HepG2 (cell line): ENCODE measurements around the gene OS9. TPM values are rescaled to one million over a fixed set of nuclear protein-coding genes. Genes with fewer than 3 reads are reported as not detected.

ENCODE experiments used
- DR1 ChIP-seq: sonication (generic); formaldehyde crosslinking; IDR thresholded peaks from 2 replicates; pipeline ENCODE4 v1.8.0; 2021; ENCODE audit warnings: mild to moderate bottlenecking, missing genetic modification reagents, inconsistent platforms
- ELF4 ChIP-seq: sonication (generic); formaldehyde crosslinking; IDR thresholded peaks from 2 replicates; pipeline ENCODE4 v1.5.0; 2020; ENCODE audit warnings: missing genetic modification reagents, mild to moderate bottlenecking, moderate library complexity, borderline replicate concordance
- FOXA1 ChIP-seq, 2 experiments: fragments of 450-650 bp in 1 of 2; sonication (generic) in 1 of 2; formaldehyde crosslinking in 1 of 2; IDR thresholded peaks; 2 replicates each; pipeline versions ENCODE4 v1.4.0 to v1.6.1; 2016 to 2020; ENCODE audit warnings: missing genetic modification reagents in 1 of 2
- GTF3A ChIP-seq: sonication (generic); formaldehyde crosslinking; conservative IDR thresholded peaks from 2 replicates; pipeline ENCODE4 v1.4.0; 2020; ENCODE audit warnings: mild to moderate bottlenecking, missing genetic modification reagents
- NFYB ChIP-seq: sonication (generic); formaldehyde crosslinking; IDR thresholded peaks from 2 replicates; pipeline ENCODE4 v1.4.0; 2020; ENCODE audit warnings: missing genetic modification reagents
- SNRNP70 ChIP-seq: fragments of 200-400 bp; formaldehyde crosslinking; IDR thresholded peaks from 2 replicates; pipeline ENCODE4 v1.6.1; 2017; ENCODE audit warnings: mild to moderate bottlenecking, low read depth, low read length, moderate library complexity
- ZNF10 ChIP-seq: sonication (generic); formaldehyde crosslinking; IDR thresholded peaks from 2 replicates; pipeline ENCODE4 v1.4.0; 2020; ENCODE audit warnings: mild to moderate bottlenecking, low read depth, missing genetic modification reagents, borderline replicate concordance
- ZNF335 ChIP-seq: sonication (generic); formaldehyde crosslinking; IDR thresholded peaks from 2 replicates; pipeline ENCODE4 v1.4.0; 2020; ENCODE audit warnings: missing genetic modification reagents
- ZNF367 ChIP-seq: sonication (generic); formaldehyde crosslinking; IDR thresholded peaks from 2 replicates; pipeline ENCODE4 v1.4.0; 2020; ENCODE audit warnings: missing genetic modification reagents, borderline replicate concordance
- ZNF563 ChIP-seq: sonication (generic); formaldehyde crosslinking; IDR thresholded peaks from 2 replicates; pipeline ENCODE4 v1.8.0; 2022; ENCODE audit warnings: mild to moderate bottlenecking, moderate library complexity, missing genetic modification reagents
- ZNF761 ChIP-seq: sonication (generic); formaldehyde crosslinking; conservative IDR thresholded peaks from 2 replicates; pipeline ENCODE4 v1.4.0; 2020; ENCODE audit warnings: mild to moderate bottlenecking, missing genetic modification reagents
- ZNF766 ChIP-seq: sonication (generic); formaldehyde crosslinking; IDR thresholded peaks from 2 replicates; pipeline ENCODE4 v1.5.0; 2020; ENCODE audit warnings: missing genetic modification reagents, borderline replicate concordance
- polyA plus RNA-seq, 8 experiments: library from polyadenylated mRNA; depleted of rRNA in 3 of 8; stranded (reverse) in 7 of 8; unstranded in 1 of 8; fragments of >200 nt; fragmentation: Illumina TruSeq in 4 of 8; extraction: Trizol in 4 of 8; gene quantifications; 2 replicates each; pipeline versions ENCODE4 v1.2.1 to v1.2.3, GENCODE V29; 2011 to 2016; ENCODE audit warnings: low read depth in 4 of 8, missing spikeins in 1 of 8, mixed read lengths in 1 of 8; ENCODE audit not compliant: insufficient read depth in 1 of 8
- total RNA-seq, 5 experiments: library from RNA; depleted of rRNA; stranded (reverse); fragments of >200 nt; fragmentation: Illumina TruSeq; extraction: Trizol; gene quantifications; 2 replicates each; pipeline ENCODE4 v1.2.3, GENCODE V29; 2016; ENCODE audit warnings: low read depth in 1 of 5
- TF ChIP-seq, protein P1 (sequence below): sonication (generic); formaldehyde crosslinking; conservative IDR thresholded peaks from 2 replicates; pipeline ENCODE4 v1.4.0; 2020; ENCODE audit warnings: missing genetic modification reagents
- TF ChIP-seq, protein P2 (sequence below): sonication (generic); formaldehyde crosslinking; IDR thresholded peaks from 2 replicates; pipeline ENCODE4 v1.5.0; 2020; ENCODE audit warnings: missing genetic modification reagents
- TF ChIP-seq, protein P3 (sequence below): sonication (generic); formaldehyde crosslinking; IDR thresholded peaks from 2 replicates; pipeline ENCODE4 v1.4.0; 2020; ENCODE audit warnings: mild to moderate bottlenecking, missing genetic modification reagents
- TF ChIP-seq, protein P4 (sequence below): sonication (generic); formaldehyde crosslinking; IDR thresholded peaks from 2 replicates; pipeline ENCODE4 v1.4.0; 2020; ENCODE audit warnings: missing genetic modification reagents
- TF ChIP-seq, protein P5 (sequence below): sonication (generic); formaldehyde crosslinking; IDR thresholded peaks from 2 replicates; pipeline ENCODE4 v1.8.0; 2022; ENCODE audit warnings: missing genetic modification reagents, mild to moderate bottlenecking, borderline replicate concordance

The OS9 gene
- total and polyA plus RNA-seq, 2 of the 13 experiments (the other 11 are each of a cell fraction or from before 2014, with no cell fraction given): 156 to 206 TPM

DNA sequence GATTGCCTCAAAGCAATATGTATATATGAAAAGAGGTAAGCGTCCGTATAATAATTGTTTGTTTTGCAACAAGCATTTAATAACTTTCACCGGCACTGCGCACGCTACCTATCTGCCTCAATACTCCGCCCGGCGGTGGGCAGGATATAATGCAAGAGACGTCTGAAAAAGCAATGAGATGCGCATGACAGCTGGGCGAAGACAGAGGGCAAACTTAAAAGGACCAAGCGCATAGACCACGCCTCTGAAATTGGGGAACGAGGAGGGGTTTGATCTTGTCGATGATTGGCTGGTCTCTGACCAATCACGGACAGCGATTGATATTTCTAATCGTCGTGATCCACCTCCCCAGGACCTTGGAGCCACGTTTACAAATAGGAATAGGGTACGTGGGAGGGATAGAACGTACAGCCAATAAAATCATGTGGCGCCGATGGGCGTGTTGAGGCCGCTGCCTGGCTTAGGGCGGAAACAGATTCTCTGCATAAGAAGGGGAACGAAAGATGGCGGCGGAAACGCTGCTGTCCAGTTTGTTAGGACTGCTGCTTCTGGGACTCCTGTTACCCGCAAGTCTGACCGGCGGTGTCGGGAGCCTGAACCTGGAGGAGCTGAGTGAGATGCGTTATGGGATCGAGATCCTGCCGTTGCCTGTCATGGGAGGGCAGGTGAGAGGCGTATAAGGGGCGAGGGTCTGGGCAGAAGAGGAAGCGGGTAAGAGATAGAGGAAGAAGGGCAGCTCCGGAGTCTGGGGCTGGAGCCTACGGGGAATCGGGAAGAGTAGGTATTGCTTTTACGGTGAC is at the start of gene OS9 (continued):
- TF ChIP-seq DR1 (CRISPR knock-in tag): peak; percentile 53; the same call in 1 of the 2 replicates
- no peak for TF ChIP-seq FOXA1 (IDR thresholded peaks at IDR 0.05)
- TF ChIP-seq FOXA1 (CRISPR knock-in tag; IDR thresholded peaks at IDR 0.05): peak; percentile 9; the same call in 1 of the 2 replicates
- TF ChIP-seq GTF3A: no peak
- TF ChIP-seq ZNF10: no peak
- TF ChIP-seq, protein P1, sequence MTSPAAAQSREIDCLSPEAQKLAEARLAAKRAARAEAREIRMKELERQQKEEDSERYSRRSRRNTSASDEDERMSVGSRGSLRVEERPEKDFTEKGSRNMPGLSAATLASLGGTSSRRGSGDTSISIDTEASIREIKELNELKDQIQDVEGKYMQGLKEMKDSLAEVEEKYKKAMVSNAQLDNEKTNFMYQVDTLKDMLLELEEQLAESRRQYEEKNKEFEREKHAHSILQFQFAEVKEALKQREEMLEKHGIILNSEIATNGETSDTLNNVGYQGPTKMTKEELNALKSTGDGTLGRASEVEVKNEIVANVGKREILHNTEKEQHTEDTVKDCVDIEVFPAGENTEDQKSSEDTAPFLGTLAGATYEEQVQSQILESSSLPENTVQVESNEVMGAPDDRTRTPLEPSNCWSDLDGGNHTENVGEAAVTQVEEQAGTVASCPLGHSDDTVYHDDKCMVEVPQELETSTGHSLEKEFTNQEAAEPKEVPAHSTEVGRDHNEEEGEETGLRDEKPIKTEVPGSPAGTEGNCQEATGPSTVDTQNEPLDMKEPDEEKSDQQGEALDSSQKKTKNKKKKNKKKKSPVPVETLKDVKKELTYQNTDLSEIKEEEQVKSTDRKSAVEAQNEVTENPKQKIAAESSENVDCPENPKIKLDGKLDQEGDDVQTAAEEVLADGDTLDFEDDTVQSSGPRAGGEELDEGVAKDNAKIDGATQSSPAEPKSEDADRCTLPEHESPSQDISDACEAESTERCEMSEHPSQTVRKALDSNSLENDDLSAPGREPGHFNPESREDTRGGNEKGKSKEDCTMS (CRISPR knock-in tag): no peak
- TF ChIP-seq ZNF761 (CRISPR knock-in tag): no peak
- TF ChIP-seq, protein P2, sequence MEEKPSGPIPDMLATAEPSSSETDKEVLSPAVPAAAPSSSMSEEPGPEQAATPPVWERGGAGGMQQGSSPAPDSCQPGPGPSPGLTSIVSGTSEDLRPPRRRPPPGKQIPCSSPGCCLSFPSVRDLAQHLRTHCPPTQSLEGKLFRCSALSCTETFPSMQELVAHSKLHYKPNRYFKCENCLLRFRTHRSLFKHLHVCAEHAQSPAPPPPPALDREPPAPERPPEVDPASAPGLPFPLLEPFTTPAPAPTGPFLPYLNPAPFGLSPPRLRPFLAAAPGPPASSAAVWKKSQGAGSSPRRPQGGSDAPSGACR (CRISPR knock-in tag): no peak; the same call in 1 of the 2 replicates
- TF ChIP-seq, protein P3, sequence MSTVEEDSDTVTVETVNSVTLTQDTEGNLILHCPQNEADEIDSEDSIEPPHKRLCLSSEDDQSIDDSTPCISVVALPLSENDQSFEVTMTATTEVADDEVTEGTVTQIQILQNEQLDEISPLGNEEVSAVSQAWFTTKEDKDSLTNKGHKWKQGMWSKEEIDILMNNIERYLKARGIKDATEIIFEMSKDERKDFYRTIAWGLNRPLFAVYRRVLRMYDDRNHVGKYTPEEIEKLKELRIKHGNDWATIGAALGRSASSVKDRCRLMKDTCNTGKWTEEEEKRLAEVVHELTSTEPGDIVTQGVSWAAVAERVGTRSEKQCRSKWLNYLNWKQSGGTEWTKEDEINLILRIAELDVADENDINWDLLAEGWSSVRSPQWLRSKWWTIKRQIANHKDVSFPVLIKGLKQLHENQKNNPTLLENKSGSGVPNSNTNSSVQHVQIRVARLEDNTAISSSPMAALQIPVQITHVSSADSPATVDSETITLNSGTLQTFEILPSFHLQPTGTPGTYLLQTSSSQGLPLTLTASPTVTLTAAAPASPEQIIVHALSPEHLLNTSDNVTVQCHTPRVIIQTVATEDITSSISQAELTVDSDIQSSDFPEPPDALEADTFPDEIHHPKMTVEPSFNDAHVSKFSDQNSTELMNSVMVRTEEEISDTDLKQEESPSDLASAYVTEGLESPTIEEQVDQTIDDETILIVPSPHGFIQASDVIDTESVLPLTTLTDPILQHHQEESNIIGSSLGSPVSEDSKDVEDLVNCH (CRISPR knock-in tag): no peak
- TF ChIP-seq SNRNP70: no peak
- TF ChIP-seq, protein P4, sequence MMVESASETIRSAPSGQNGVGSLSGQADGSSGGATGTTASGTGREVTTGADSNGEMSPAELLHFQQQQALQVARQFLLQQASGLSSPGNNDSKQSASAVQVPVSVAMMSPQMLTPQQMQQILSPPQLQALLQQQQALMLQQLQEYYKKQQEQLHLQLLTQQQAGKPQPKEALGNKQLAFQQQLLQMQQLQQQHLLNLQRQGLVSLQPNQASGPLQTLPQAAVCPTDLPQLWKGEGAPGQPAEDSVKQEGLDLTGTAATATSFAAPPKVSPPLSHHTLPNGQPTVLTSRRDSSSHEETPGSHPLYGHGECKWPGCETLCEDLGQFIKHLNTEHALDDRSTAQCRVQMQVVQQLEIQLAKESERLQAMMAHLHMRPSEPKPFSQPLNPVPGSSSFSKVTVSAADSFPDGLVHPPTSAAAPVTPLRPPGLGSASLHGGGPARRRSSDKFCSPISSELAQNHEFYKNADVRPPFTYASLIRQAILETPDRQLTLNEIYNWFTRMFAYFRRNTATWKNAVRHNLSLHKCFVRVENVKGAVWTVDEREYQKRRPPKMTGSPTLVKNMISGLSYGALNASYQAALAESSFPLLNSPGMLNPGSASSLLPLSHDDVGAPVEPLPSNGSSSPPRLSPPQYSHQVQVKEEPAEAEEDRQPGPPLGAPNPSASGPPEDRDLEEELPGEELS: no peak
- TF ChIP-seq ZNF367 (CRISPR knock-in tag): no peak
- TF ChIP-seq ELF4: peak; percentile 69; the same call in 1 of the 2 replicates
- TF ChIP-seq ZNF335 (CRISPR knock-in tag): peak; percentile 96
- TF ChIP-seq NFYB (CRISPR knock-in tag): peak; percentile 98
- TF ChIP-seq, protein P5, sequence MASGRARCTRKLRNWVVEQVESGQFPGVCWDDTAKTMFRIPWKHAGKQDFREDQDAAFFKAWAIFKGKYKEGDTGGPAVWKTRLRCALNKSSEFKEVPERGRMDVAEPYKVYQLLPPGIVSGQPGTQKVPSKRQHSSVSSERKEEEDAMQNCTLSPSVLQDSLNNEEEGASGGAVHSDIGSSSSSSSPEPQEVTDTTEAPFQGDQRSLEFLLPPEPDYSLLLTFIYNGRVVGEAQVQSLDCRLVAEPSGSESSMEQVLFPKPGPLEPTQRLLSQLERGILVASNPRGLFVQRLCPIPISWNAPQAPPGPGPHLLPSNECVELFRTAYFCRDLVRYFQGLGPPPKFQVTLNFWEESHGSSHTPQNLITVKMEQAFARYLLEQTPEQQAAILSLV (CRISPR knock-in tag): no peak; the same call in 1 of the 2 replicates
- no peak for TF ChIP-seq ZNF766
- no peak for TF ChIP-seq ZNF563 (CRISPR knock-in tag)
